ENCODE measurements around the gene ERC1.

DNA sequence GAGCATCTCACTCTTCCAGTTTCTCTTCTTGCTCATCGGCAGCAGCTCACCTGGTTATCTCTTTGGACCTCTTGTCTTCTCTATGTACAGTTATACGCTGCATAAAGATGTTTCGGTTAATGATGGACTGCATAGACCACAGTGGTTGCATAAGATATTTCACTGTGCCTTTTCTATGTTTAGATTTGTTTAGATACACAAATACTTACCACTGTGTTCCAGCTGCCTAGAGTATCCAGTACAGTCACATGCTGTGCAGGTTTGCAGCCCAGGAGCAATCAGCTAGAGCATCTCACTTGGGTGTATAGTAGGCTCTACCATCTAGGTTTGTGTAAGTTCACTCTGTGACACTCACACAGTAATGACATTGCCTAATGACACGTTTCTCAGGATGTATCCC lies 545.8 kb downstream of the ERC1 start:
- TF ChIP-seq POLR2A (IDR thresholded peaks at IDR 0.05; ENCODE audit: low read depth, low read length) (no peak), CTCF (IDR thresholded peaks at IDR 0.05; ENCODE audit: extremely low read depth in 1 of 2, insufficient read depth in 1 of 2, low read depth in 1 of 2, low read length in 2 of 2) (no peak), EZH2 (IDR thresholded peaks at IDR 0.05; ENCODE audit: borderline replicate concordance, low read depth, low read length, severe bottlenecking) (no peak), FOS (IDR thresholded peaks at IDR 0.05; ENCODE audit: borderline replicate concordance, insufficient read depth, low read length) (no peak), POLR2AphosphoS5 (IDR thresholded peaks at IDR 0.05; ENCODE audit: insufficient read depth, low read depth, low read length) (no peak), JUN (IDR thresholded peaks at IDR 0.05; ENCODE audit: borderline replicate concordance, insufficient read depth, insufficient read length, low read depth) (no peak), MYC (IDR thresholded peaks at IDR 0.05; ENCODE audit: low read depth, low read length) (no peak)
